Measurements from ENCODE around the gene PIERCE2.
A peak's percentile ranks its signal among the peaks of the same experiment; 100 is the strongest.
"Not testable (repeated sequence)": the region's sequence is repeated elsewhere in the genome, so short reads cannot be mapped to it uniquely, and the experiment has no call there.

The PIERCE2 gene

DNA sequence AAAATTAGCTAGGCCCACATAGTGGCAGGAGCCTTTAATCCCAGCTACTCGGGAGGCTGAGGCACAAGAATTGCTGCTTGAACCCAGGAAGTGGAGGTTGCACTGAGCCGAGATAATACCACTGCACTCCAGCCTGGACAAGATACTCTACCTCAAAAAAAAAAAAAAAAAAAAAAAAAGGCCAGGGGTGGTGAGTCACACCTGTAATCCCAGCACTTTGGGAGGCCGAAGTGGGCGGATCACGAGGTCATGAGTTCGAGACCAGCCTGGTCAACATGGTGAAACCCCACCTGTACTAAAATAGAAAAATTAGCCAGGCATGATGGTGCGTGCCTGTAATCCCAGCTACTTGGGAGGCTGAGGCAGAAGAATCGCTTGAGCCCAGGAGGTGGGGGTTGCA is 8.2 kb upstream of the PIERCE2 start:
- not testable (repeated sequence) for H3K9me3 Mint-ChIP-seq; ATAC-seq (replicated peaks); DNase-seq; H3K27me3 Mint-ChIP-seq; H3K27ac Mint-ChIP-seq; H3K4me3 Mint-ChIP-seq
- Mint-ChIP-seq H3K36me3 (ENCODE audit: insufficient read depth) (peaks cover 12% of the 10 kb centered on the region), H3K4me1 (ENCODE audit: low read depth in 2 of 2) (peaks cover 30 to 58% of the 10 kb centered on the region in 2 donors)

- Mint-ChIP-seq H3K4me3 (no peak overlapping the region), H3K36me3 (ENCODE audit: insufficient read depth) (peaks cover 9% of the 10 kb centered on the region), H3K4me1 (ENCODE audit: low read depth in 2 of 2) (peaks cover 24 to 51% of the 10 kb centered on the region in 2 donors), H3K27ac (no peak overlapping the region), H3K9me3 (no peaks in the 10 kb centered on the region), H3K27me3 (no peaks in the 10 kb centered on the region)
- DNase-seq = no peak
- no peak for ATAC-seq (replicated peaks)
These were observed 6.5 kb upstream of the PIERCE2 start for GRCh38 chr15:55401786-55402246.

GRCh38 chr15:55402707-55403106 is 5.6 kb upstream of the PIERCE2 start:
- no peak for DNase-seq
- H3K4me3 Mint-ChIP-seq = peak overlapping the region; percentile 40 to 45
- no peaks in the 10 kb centered on the region for H3K27me3 Mint-ChIP-seq
- H3K9me3 Mint-ChIP-seq = no peaks in the 10 kb centered on the region
- H3K27ac Mint-ChIP-seq = peak overlapping the region in 1 of 2 donors; percentile 83
- no peak for ATAC-seq (replicated peaks)
- peaks cover 3% of the 10 kb centered on the region for H3K36me3 Mint-ChIP-seq (ENCODE audit: insufficient read depth)
- peaks cover 28 to 51% of the 10 kb centered on the region in 2 donors for H3K4me1 Mint-ChIP-seq (ENCODE audit: low read depth in 2 of 2)

GRCh38 chr15:55403531-55403930 is 4.8 kb upstream of the PIERCE2 start:
- no peak for DNase-seq
- Mint-ChIP-seq H3K9me3 (no peaks in the 10 kb centered on the region), H3K27me3 (no peaks in the 10 kb centered on the region), H3K27ac (peak overlapping the region in 1 of 2 donors; percentile 83), H3K36me3 (ENCODE audit: insufficient read depth) (peaks cover 11% of the 10 kb centered on the region), H3K4me3 (peak overlapping the region in 1 of 2 donors; percentile 48), H3K4me1 (ENCODE audit: low read depth in 2 of 2) (peaks cover 29 to 53% of the 10 kb centered on the region in 2 donors)
- ATAC-seq (replicated peaks) = no peak

GRCh38 chr15:55407498-55408011 is 740 bp upstream of the PIERCE2 start:
- DNase-seq (no peak), ATAC-seq (replicated peaks) (no peak)
- Mint-ChIP-seq H3K27me3 (no peaks in the 10 kb centered on the region), H3K27ac (peak overlapping the region; percentile 87 to 96), H3K4me3 (peak overlapping the region; percentile 83 to 87), H3K36me3 (ENCODE audit: insufficient read depth) (peaks cover 15% of the 10 kb centered on the region), H3K4me1 (ENCODE audit: low read depth in 2 of 2) (peaks cover 18 to 37% of the 10 kb centered on the region in 2 donors), H3K9me3 (no peaks in the 10 kb centered on the region)

- H3K9me3 Mint-ChIP-seq; DNase-seq; ATAC-seq (replicated peaks); H3K27me3 Mint-ChIP-seq: not testable (repeated sequence)
- peaks cover 15% of the 10 kb centered on the region for H3K36me3 Mint-ChIP-seq (ENCODE audit: insufficient read depth)
- peak overlapping the region; percentile 83 to 87 for H3K4me3 Mint-ChIP-seq
- H3K4me1 Mint-ChIP-seq (ENCODE audit: low read depth in 2 of 2) = peaks cover 8 to 23% of the 10 kb centered on the region in 2 donors
- peak overlapping the region; percentile 87 to 96 for H3K27ac Mint-ChIP-seq
These were observed 681 bp downstream of the PIERCE2 start for GRCh38 chr15:55408976-55409375.

- H3K27me3 Mint-ChIP-seq; H3K9me3 Mint-ChIP-seq; H3K27ac Mint-ChIP-seq; DNase-seq; H3K36me3 Mint-ChIP-seq (ENCODE audit: insufficient read depth); ATAC-seq (replicated peaks); H3K4me3 Mint-ChIP-seq; H3K4me1 Mint-ChIP-seq (ENCODE audit: low read depth in 2 of 2): not testable (repeated sequence)
These were observed 9.4 kb downstream of the PIERCE2 start for GRCh38 chr15:55417678-55418077.

- no peak overlapping the region for H3K27ac Mint-ChIP-seq
- no peaks in the 10 kb centered on the region for H3K36me3 Mint-ChIP-seq (ENCODE audit: insufficient read depth)
- DNase-seq (no peak), ATAC-seq (replicated peaks) (no peak)
- H3K9me3 Mint-ChIP-seq = no peaks in the 10 kb centered on the region
- no peaks in the 10 kb centered on the region for H3K4me1 Mint-ChIP-seq (ENCODE audit: low read depth in 2 of 2)
- no peak overlapping the region for H3K4me3 Mint-ChIP-seq
- no peaks in the 10 kb centered on the region for H3K27me3 Mint-ChIP-seq
These were observed 12.0 kb downstream of the PIERCE2 start for GRCh38 chr15:55420171-55420866.

DNA sequence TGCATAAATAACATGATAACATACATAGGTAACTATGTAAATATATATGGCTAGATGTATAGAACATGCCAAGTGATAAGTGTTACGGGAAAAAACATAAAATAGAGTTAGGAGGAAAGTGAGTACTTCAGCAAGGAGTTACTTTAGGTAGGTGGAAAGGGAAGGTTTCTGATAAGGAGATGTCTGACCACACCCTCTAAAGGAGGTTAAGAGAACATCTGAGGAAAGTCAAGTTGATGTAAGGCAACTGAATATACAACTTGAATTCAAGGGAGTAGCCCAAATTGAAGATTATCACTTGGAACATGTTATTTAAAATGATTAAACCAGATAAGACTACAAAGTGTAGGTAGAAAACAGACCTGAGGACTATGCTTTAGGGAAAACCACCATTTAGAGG is 13.8 kb downstream of the PIERCE2 start:
- H3K4me3 Mint-ChIP-seq = no peak overlapping the region
- no peaks in the 10 kb centered on the region for H3K27me3 Mint-ChIP-seq
- H3K36me3 Mint-ChIP-seq (ENCODE audit: insufficient read depth) = no peaks in the 10 kb centered on the region
- H3K9me3 Mint-ChIP-seq = no peaks in the 10 kb centered on the region
- H3K4me1 Mint-ChIP-seq (ENCODE audit: low read depth in 2 of 2) = no peaks in the 10 kb centered on the region
- no peak for ATAC-seq (replicated peaks)
- no peak overlapping the region for H3K27ac Mint-ChIP-seq
- DNase-seq = no peak

DNA sequence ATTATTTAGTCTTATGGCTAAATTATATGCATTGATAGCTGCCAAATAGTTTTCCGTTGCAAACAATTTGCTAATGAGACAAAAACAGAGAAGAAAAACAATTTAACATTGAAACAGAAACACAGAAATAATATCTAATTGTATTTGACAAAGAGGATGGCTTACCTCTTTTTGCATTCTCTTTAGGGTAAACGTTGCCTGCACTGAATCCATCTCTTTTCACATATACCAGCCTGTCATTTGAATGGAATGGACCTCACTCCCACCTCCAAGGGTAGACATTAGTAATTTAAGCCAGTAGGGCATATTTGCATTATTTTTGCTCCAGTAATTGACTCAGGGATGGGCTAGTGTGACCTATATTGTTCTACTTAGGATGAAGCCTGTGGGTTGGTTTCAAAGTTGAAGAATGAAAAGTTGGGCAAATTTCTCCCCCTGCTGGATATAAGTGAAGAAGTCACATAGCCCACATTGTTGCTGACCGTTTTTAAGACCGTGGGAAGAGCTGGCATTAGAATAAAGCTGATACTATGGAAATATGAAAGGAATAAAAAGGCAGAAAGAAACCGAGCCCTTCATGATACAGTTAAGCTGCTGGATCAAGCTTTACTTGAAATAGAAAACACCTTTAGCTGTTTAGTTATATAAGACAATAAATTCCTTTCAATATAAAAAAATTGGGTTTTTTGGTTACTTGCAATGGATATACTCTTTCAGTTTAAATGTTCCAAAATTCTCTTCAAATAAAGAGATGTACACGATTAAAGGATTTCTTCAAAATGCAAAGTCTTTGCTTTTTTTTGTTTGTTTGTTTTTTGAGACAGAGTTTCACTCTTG is 26.9 kb downstream of the PIERCE2 start:
- DNase-seq (peak in 2 of 3 experiments; percentile 3 to 14), ATAC-seq (replicated peaks) (peak; percentile 58)
- Mint-ChIP-seq H3K4me3 (no peak overlapping the region), H3K36me3 (ENCODE audit: insufficient read depth) (no peaks in the 10 kb centered on the region), H3K27me3 (peaks cover 6 to 8% of the 10 kb centered on the region in 2 donors), H3K27ac (no peak overlapping the region), H3K4me1 (ENCODE audit: low read depth in 2 of 2) (peaks cover 2 to 7% of the 10 kb centered on the region in 2 donors), H3K9me3 (no peaks in the 10 kb centered on the region)

- not testable (repeated sequence) for H3K36me3 Mint-ChIP-seq (ENCODE audit: insufficient read depth); DNase-seq; ATAC-seq (replicated peaks); H3K9me3 Mint-ChIP-seq; H3K4me1 Mint-ChIP-seq (ENCODE audit: low read depth in 2 of 2); H3K27ac Mint-ChIP-seq; H3K27me3 Mint-ChIP-seq; H3K4me3 Mint-ChIP-seq
These were observed 34.8 kb downstream of the PIERCE2 start for GRCh38 chr15:55443141-55443540.

DNA sequence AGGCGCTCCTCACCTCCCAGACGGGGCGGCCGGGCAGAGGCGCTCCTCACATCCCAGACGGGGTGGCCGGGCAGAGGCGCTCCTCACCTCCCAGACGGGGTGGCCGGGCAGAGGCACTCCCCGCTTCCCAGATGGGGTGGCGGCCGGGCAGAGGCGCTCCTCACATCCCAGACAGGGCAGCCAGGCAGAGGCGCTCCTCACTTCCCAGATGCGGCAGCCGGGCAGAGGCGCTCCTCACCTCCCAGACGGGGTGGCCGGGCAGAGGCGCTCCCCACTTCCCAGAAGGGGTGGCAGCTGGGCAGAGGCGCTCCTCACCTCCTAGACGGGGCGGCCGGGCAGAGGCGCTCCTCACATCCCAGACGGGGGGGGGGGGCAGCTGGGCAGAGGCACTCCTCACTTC is 37.6 kb downstream of the PIERCE2 start:
- H3K36me3 Mint-ChIP-seq (ENCODE audit: insufficient read depth); DNase-seq; H3K27ac Mint-ChIP-seq; H3K4me3 Mint-ChIP-seq; H3K27me3 Mint-ChIP-seq; H3K4me1 Mint-ChIP-seq (ENCODE audit: low read depth in 2 of 2); ATAC-seq (replicated peaks); H3K9me3 Mint-ChIP-seq: not testable (repeated sequence)

DNA sequence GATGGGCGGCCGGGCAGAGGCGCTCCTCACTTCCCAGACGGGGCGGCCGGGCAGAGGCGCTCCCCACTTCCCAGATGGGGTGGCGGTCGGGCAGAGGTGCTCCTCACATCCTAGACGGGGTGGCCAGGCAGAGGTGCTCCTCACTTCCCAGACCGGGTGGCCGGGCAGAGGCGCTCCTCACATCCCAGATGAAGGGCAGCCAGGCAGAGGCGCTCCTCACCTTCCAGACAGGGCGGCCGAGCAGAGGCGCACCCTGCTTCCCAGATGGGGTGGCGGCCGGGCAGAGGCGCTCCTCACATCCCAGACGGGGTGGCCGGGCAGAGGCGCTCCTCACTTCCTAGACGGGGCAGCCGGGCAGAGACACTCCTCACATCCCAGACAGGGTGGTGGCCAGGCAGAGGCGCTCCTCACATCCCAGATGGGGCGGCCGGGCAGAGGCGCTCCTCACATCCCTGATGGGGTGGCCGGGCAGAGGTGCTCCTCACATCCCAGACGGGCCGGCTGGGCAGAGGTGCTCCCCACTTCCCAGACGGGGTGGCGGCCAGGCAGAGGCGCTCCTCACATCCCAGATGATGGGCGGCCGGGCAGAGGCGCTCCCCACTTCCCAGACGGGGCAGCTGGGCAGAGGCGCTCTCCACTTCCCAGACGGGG is 38.2 kb downstream of the PIERCE2 start:
- peaks cover 7 to 14% of the 10 kb centered on the region in 2 donors for H3K27me3 Mint-ChIP-seq
- H3K36me3 Mint-ChIP-seq (ENCODE audit: insufficient read depth); H3K27ac Mint-ChIP-seq; DNase-seq; H3K9me3 Mint-ChIP-seq; H3K4me1 Mint-ChIP-seq (ENCODE audit: low read depth in 2 of 2); ATAC-seq (replicated peaks); H3K4me3 Mint-ChIP-seq: not testable (repeated sequence)

All from effector memory CD8-positive, alpha-beta T cell (primary cell).